Heart left ventricle (tissue), 16 donors: Measurements from ENCODE around the gene TAF12. TPM values are rescaled to one million over a fixed set of nuclear protein-coding genes. Genes with fewer than 3 reads are reported as not detected.

Experiments
- ATAC-seq, 4 donors: fragments of 200-7000 bp; cut with Tn5 transposase; one replicate each; pipeline ENCODE4 v1.9.1; 2020 to 2022; ENCODE audit warnings: moderate library complexity in 4 of 4, mild to moderate bottlenecking in 3 of 4, moderate number of reproducible peaks in 1 of 4
- DNase-seq, 5 donors: peaks; one replicate each; pipeline ENCODE4 v3.0.0-alpha.2; 2020
- H3K27ac ChIP-seq, 12 donors: fragments of 200-600 bp; sonication (generic) in 4 of 12; one replicate each; pipeline versions ENCODE4 v1.5.0 to v1.8.0; 2016 to 2022; ENCODE audit warnings: mild to moderate bottlenecking in 2 of 12
- H3K27me3 ChIP-seq, 9 donors: fragments of 200-600 bp; sonication (generic) in 2 of 9; one replicate each; pipeline versions ENCODE4 v1.5.1 to v1.8.0; 2016 to 2022; ENCODE audit warnings: mild to moderate bottlenecking in 3 of 9
- H3K36me3 ChIP-seq, 9 donors: fragments of 200-600 bp; sonication (generic) in 2 of 9; one replicate each; pipeline versions ENCODE4 v1.5.0 to v1.8.0; 2018 to 2022; ENCODE audit warnings: mild to moderate bottlenecking in 2 of 9
- H3K4me1 ChIP-seq, 12 donors: fragments of 200-600 bp; sonication (generic) in 4 of 12; one replicate each; pipeline versions ENCODE4 v1.5.0 to v1.8.0; 2016 to 2022; ENCODE audit warnings: mild to moderate bottlenecking in 3 of 12
- H3K4me3 ChIP-seq, 12 donors: fragments of 200-600 bp; sonication (generic) in 4 of 12; one replicate each; pipeline versions ENCODE4 v1.5.0 to v1.8.0; 2017 to 2022; ENCODE audit warnings: mild to moderate bottlenecking in 9 of 12, moderate library complexity in 4 of 12
- H3K9me3 ChIP-seq, 12 donors: fragments of 200-600 bp; sonication (generic) in 4 of 12; one replicate each; pipeline versions ENCODE4 v1.5.0 to v1.8.0; 2016 to 2022; ENCODE audit warnings: mild to moderate bottlenecking in 1 of 12
- POLR2A ChIP-seq, 2 donors: fragments of 450-650 bp; IDR thresholded peaks; one replicate each; pipeline ENCODE4 v1.6.1; 2017; ENCODE audit warnings: antibody characterized with exemption in 2 of 2, mild to moderate bottlenecking in 2 of 2, moderate library complexity in 2 of 2
- WGBS, 4 donors: extraction: QIAGEN DNeasy Blood & Tissue Kit in 2 of 4; methylation state at CpG; one replicate each; pipeline versions ENCODE4 v1.1.5 to v1.1.7; 2013 to 2018; 5-methylcytosine and 5-hydroxymethylcytosine counted together
- intact Hi-C, 10 donors: fragments of 100-400 bp; cut with DNase I; formaldehyde crosslinking; loops; one replicate each; pipeline versions ENCODE4 v1.11.1 to v1.14.2; 2022
- polyA plus RNA-seq, 2 donors: library from polyadenylated mRNA; stranded (reverse); fragments of 200-250 nt; gene quantifications; one replicate each; pipeline ENCODE4 v1.2.3, GENCODE V29; 2013
- total RNA-seq, 9 donors: library from RNA; depleted of rRNA in 2 of 9; stranded (reverse); fragments of >200 nt in 2 of 9; fragmentation: NEBNext Ultra II Directional in 3 of 9; extraction: Animal tissue kit (Norgen Biotek cat#: 25700) in 3 of 9; gene quantifications; one replicate each; pipeline versions ENCODE4 v1.1.0 to v1.2.4, GENCODE V29; 2016 to 2023
- TF ChIP-seq, protein P1 (sequence below), 12 donors: fragments of 200-600 bp; sonication (generic) in 4 of 12; IDR thresholded peaks; one replicate each; pipeline versions ENCODE4 v1.5.0 to v1.8.0; 2018 to 2022; ENCODE audit warnings: antibody characterized with exemption in 12 of 12, mild to moderate bottlenecking in 5 of 12
- donor health status: ischemic (EF 13 %, LVEDD 7.1; RV severe dilation, severe dysfunction).
- donor health status: healthy with polysubstance abuse.
- donor health status: DM: no; HTN: yes; CAD: no.
- donor health status: DM: no; HTN: no; CAD: no.
- donor health status: ischemic (EF 25% LVEDD 6.9; RV normal size, moderate dysfunction).
- donor health status: ischemic (EF 25% LVEDD 5.7; RV mildly dilated, moderate dysfunction).
- donor health status: healthy.
- donor health status: DM: yes; HTN: yes; CAD: no.
- donor health status: ischemic (EF 35%, LVEDD 5.7; RV mildly dilated, moderate dysfunction).
- donor health status: nonischemic (EF 11% LVEDD 7.7; RV severe dilation, severe dysfunction).
- donor health status: DM: yes; HTN: yes; CAD: no.
- donor health status: PGD.
- donor health status: ischemic (EF 29% LVEDD 5.4; RV normal size, mild dysfunction).
- donor health status: nonischemic (EF 23%, LVEDD 6.1; RV moderate dilation, normal function).

The TAF12 gene
- total and polyA plus RNA-seq, 11 donors = 18.3 to 38.5 (median 21.9) TPM

DNA sequence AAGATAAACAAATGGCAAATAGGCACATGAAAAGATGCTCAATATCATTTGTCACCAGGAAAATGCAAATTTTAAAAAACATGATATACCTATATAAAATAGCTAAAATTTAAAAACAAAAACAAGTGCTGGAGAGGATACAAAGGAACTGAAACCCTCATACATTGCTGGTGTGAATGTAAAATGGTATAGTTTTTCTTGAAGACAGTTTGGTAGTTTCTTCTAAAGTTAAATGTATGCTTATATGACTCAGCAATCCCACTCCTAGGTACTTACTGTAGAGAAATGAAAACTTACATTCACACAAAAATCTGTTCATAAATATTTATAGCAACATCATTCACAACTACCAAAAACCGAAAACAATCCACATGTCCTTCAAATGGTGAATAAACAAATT lies 11.2 kb downstream of the TAF12 start:
- no peak for DNase-seq
- Histone ChIP-seq H3K4me1 (no peaks in the 10 kb centered on the region), H3K27ac (no peak overlapping the region), H3K27me3 (no peaks in the 10 kb centered on the region), H3K4me3 (no peak overlapping the region), H3K36me3 (peaks cover 0 to 5% (median 0%) of the 10 kb centered on the region in 9 donors), H3K9me3 (no peaks in the 10 kb centered on the region)
- WGBS, 4 donors = 93 to 100% (median 94%) methylated on average over 1 of the region's 1 CpG
- TF ChIP-seq POLR2A (IDR thresholded peaks at IDR 0.05) = no peak
- TF ChIP-seq, protein P1, sequence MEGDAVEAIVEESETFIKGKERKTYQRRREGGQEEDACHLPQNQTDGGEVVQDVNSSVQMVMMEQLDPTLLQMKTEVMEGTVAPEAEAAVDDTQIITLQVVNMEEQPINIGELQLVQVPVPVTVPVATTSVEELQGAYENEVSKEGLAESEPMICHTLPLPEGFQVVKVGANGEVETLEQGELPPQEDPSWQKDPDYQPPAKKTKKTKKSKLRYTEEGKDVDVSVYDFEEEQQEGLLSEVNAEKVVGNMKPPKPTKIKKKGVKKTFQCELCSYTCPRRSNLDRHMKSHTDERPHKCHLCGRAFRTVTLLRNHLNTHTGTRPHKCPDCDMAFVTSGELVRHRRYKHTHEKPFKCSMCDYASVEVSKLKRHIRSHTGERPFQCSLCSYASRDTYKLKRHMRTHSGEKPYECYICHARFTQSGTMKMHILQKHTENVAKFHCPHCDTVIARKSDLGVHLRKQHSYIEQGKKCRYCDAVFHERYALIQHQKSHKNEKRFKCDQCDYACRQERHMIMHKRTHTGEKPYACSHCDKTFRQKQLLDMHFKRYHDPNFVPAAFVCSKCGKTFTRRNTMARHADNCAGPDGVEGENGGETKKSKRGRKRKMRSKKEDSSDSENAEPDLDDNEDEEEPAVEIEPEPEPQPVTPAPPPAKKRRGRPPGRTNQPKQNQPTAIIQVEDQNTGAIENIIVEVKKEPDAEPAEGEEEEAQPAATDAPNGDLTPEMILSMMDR (IDR thresholded peaks at IDR 0.05) = no peak
- intact Hi-C loops = no loop called here
- ATAC-seq = no peak

DNA sequence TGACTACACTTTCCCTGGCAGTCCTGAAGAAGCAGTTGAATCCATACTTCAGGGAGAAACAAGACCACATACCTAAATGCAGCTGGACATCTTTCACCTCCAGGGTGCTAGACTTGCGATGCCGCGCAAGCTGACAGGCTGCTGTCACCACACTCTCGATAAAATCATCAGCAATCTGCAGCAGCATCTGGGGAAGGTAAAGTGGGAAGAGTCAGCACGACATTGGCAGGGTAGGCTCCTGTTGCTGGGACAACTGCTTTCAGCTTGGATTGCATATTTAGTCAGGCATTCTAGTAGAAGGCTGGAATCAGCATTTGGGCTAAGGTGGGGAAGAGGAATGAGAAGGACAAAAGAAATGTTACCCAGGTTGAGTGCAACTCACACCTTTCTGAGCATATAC lies 29.7 kb downstream of the TAF12 start:
- Histone ChIP-seq H3K27ac (no peak overlapping the region), H3K27me3 (no peaks in the 10 kb centered on the region), H3K4me1 (no peaks in the 10 kb centered on the region), H3K9me3 (no peaks in the 10 kb centered on the region), H3K4me3 (no peak overlapping the region), H3K36me3 (peaks cover 0 to 100% (median 97%) of the 10 kb centered on the region in 9 donors)
- ATAC-seq (no peak), DNase-seq (no peak)
- intact Hi-C loops = no loop called here
- TF ChIP-seq, protein P1 (IDR thresholded peaks at IDR 0.05) = no peak
- no peak for TF ChIP-seq POLR2A (IDR thresholded peaks at IDR 0.05)
- 75 to 82% (median 78%) methylated on average over 5 of the region's 5 CpGs for WGBS, 4 donors

DNA sequence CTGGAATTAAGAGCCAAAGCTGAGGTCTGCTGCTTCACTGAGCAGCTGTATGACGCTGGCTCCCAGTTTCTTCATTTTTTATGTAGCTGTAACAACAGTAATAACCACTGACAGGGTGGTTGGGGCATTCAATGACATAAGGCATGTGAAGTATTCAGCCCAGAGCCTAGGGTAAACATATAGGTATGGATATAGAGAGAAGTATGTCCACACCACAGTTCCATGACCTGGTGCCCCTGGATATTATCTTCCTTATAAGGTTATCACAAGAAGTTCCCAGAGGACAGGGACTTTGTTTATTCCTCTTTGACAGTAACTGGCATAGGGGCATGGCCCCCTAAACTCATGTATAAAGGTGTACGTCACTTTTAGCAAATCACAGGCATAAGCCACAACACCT lies 36.1 kb downstream of the TAF12 start:
- H3K36me3 ChIP-seq = peaks cover 0 to 94% (median 87%) of the 10 kb centered on the region in 9 donors
- DNase-seq (no peak), ATAC-seq (no peak)
- H3K9me3 ChIP-seq = no peaks in the 10 kb centered on the region
- H3K4me3 ChIP-seq = no peak overlapping the region
- TF ChIP-seq, protein P1 (IDR thresholded peaks at IDR 0.05) = no peak
- TF ChIP-seq POLR2A (IDR thresholded peaks at IDR 0.05) = no peak
- no peaks in the 10 kb centered on the region for H3K27me3 ChIP-seq
- intact Hi-C loops = loop anchor here in 4 of 10 donors (10.0 kb wide), 3 partner anchors 202 to 352 kb away; partner anchors contain the start of gene SESN2 (in 1 of the 4)
- 80 to 92% (median 85%) methylated on average over 2 of the region's 2 CpGs for WGBS, 4 donors
- H3K27ac ChIP-seq = no peak overlapping the region
- peaks cover 0 to 10% (median 0%) of the 10 kb centered on the region in 12 donors for H3K4me1 ChIP-seq

DNA sequence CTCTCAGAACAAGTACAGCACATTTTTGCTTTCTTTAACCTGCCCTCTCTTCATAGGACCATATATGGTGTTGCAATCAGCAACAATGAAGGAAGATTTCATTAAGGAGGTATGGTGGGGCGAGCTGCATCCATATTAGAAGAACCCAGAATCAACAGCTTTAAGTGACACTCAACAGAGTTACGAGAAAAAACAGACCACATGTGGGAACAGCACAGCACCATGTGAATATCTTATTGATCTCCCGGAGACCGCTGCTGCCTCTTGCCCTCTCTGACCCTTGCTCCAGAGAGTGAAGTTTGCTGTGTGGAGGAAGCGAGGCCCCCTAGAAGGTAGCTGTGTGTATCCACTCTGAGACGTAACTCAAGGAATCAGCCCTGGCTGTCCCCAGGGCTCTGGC lies 37.9 kb downstream of the TAF12 start:
- no peak for TF ChIP-seq POLR2A (IDR thresholded peaks at IDR 0.05)
- TF ChIP-seq, protein P1 (IDR thresholded peaks at IDR 0.05) = no peak
- Histone ChIP-seq H3K36me3 (peaks cover 0 to 77% (median 69%) of the 10 kb centered on the region in 9 donors), H3K4me3 (no peak overlapping the region), H3K27ac (no peak overlapping the region), H3K9me3 (no peaks in the 10 kb centered on the region), H3K27me3 (no peaks in the 10 kb centered on the region), H3K4me1 (peaks cover 0 to 14% (median 0%) of the 10 kb centered on the region in 12 donors)
- WGBS, 4 donors = 87 to 90% (median 88%) methylated on average over 6 of the region's 6 CpGs
- no peak for ATAC-seq
- no peak for DNase-seq
- intact Hi-C loops = loop anchor here in 8 of 10 donors (2.0 to 10.0 kb wide), 7 partner anchors 88 to 350 kb away; partner anchors contain the start of gene SESN2 (in 1 of the 8)
